Heart left ventricle (tissue), 13 donors: ENCODE results near the gene PRKCH.

Source experiments
- CTCF ChIP-seq, 12 donors: fragments of 200-600 bp; sonication (generic) in 4 of 12; IDR thresholded peaks; one replicate each; pipeline versions ENCODE4 v1.5.0 to v1.8.0; 2018 to 2022; ENCODE audit warnings: antibody characterized with exemption in 12 of 12, mild to moderate bottlenecking in 5 of 12
- POLR2A ChIP-seq, 2 donors: fragments of 450-650 bp; IDR thresholded peaks; one replicate each; pipeline ENCODE4 v1.6.1; 2017; ENCODE audit warnings: antibody characterized with exemption in 2 of 2, mild to moderate bottlenecking in 2 of 2, moderate library complexity in 2 of 2
- donor health status: ischemic (EF 13 %, LVEDD 7.1; RV severe dilation, severe dysfunction).
- donor health status: DM: no; HTN: yes; CAD: no.
- donor health status: DM: no; HTN: no; CAD: no.
- donor health status: ischemic (EF 25% LVEDD 6.9; RV normal size, moderate dysfunction).
- donor health status: ischemic (EF 25% LVEDD 5.7; RV mildly dilated, moderate dysfunction).
- donor health status: ischemic (EF 35%, LVEDD 5.7; RV mildly dilated, moderate dysfunction).
- donor health status: nonischemic (EF 11% LVEDD 7.7; RV severe dilation, severe dysfunction).
- donor health status: DM: yes; HTN: yes; CAD: no.
- donor health status: PGD.
- donor health status: ischemic (EF 29% LVEDD 5.4; RV normal size, mild dysfunction).
- donor health status: nonischemic (EF 23%, LVEDD 6.1; RV moderate dilation, normal function).

DNA sequence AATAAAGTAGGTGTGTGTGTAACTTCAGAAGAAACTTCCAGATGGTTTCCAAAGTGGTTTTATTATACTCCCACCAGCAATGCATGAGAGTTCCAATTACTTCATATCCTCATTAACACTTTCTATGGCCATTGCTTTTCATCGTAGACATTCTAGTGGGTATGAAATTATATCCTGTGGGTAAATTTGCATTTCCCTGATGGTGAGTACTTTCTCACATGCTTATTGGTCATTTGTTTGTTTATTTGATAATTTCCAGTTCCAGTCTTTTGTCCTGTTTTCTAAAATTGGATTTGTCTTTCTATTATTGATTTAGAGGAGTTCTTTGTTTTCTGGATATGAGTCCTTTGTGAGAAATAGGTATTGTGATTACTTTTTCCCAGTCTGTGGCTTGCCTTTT, 70.9 kb downstream of the PRKCH start:
- no peak for TF ChIP-seq CTCF (IDR thresholded peaks at IDR 0.05)
- no peak for TF ChIP-seq POLR2A (IDR thresholded peaks at IDR 0.05)
